ENCODE measurements around the gene DNAI7.

DNA sequence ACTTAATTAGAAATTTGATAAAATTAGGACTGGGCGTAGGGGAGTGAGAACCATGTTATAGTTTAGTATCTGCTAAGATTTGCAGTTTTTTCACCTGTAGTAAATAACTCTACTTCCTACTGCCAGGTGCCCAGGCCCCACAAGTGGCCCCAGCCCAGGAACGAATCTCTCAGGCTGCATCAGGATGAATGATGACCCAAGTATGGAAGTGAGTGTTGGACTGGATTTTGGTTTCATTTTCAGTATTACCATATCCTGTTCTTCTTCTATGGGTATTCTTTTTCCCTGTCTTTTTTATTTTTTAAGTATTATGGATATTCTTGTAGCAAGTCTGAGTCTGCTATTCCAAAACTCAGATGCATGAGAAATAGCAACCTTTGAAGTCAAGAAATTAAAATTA lies 125.7 kb downstream of the DNAI7 start:
- no peak for TF ChIP-seq POLR2A (IDR thresholded peaks at IDR 0.05; ENCODE audit: low read depth, low read length)
- no peak for TF ChIP-seq POLR2AphosphoS5 (IDR thresholded peaks at IDR 0.05; ENCODE audit: low read depth, low read length)
- no peak for TF ChIP-seq TAF1 (IDR thresholded peaks at IDR 0.05; ENCODE audit: borderline replicate concordance, low read depth, low read length)

Data from GM12892 (cell line).